NCI-H2227 (cell line): ENCODE data around the gene ITGAE.
"Not testable (repeated sequence)": the region's sequence is repeated elsewhere in the genome, so short reads cannot be mapped to it uniquely, and the experiment has no call there.

Experiments
- DNase-seq: peaks from one replicate; lab custom pipeline; 2025; ENCODE audit not compliant: unreplicated experiment; lab: John Stamatoyannopoulos, UW

The ITGAE gene

GRCh38 chr17:3800362-3801271 is at the start of gene ITGAE:
Gene ITGAE (minus strand): TSS chr17:3801188. CDS start chr17:3801144, 44 bp downstream.
- no peak for DNase-seq

- no peak for DNase-seq
Measured at GRCh38 chr17:3848229-3848835, 47.3 kb upstream of the ITGAE start.

DNA sequence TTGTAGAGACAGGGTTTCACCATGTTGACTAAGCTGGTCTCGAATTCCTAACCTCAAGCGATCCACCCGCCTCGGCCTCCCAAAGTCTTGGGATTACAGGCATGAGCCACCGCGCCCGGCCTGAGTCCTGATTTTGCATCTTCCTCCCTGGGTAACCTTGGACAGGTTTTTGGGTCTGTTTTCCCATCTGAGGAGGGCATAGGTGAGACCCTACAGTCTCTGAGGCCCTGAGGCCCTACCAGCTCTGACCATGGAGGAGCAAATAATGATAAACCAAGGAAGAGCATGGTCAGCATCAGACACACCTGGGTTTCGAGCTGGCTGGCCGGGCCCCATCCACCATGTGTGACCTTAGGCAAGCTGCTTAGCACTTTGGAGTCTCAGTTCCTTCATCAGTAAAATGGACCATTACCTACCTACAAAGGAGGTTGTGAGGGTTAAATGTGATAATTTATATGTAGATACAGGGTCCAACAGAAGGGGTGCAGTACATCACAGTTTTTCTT is 46.2 kb upstream of the ITGAE start:
- no peak for DNase-seq

DNA sequence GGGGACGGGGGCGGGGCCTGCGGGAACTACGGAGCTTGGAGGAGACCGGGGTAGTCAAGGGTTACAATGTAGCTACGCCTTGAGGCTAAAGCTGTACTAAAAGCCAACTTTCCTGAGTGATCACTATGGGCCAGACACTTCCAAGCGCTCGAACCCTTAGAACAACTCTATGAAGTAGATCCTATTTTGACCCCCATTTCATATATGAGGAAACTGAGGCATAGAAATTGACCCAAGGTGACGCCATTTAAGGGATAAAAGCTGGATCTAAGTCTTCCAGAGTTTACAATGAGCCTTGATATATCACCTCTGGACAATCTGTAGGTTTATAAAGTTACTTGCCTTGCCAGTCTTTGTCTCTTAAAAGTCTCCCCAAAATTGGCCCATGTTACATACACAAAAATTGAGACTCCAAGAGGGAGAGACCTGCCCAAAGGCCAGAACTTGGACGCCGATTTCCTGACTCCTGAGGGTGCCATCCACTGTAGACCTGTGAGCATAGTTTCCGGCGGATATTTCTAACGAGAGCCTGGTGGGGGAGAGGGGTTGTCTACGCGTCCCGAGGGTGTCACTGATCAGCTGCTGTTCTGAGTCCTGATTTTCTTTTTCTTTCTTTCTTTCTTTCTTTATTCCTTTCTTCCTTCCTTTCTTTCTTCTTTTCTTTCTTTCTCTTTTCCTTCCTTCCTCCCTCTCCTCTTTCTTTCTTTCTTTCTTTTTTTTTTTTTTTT is 45.6 kb upstream of the ITGAE start:
- no peak for DNase-seq

DNA sequence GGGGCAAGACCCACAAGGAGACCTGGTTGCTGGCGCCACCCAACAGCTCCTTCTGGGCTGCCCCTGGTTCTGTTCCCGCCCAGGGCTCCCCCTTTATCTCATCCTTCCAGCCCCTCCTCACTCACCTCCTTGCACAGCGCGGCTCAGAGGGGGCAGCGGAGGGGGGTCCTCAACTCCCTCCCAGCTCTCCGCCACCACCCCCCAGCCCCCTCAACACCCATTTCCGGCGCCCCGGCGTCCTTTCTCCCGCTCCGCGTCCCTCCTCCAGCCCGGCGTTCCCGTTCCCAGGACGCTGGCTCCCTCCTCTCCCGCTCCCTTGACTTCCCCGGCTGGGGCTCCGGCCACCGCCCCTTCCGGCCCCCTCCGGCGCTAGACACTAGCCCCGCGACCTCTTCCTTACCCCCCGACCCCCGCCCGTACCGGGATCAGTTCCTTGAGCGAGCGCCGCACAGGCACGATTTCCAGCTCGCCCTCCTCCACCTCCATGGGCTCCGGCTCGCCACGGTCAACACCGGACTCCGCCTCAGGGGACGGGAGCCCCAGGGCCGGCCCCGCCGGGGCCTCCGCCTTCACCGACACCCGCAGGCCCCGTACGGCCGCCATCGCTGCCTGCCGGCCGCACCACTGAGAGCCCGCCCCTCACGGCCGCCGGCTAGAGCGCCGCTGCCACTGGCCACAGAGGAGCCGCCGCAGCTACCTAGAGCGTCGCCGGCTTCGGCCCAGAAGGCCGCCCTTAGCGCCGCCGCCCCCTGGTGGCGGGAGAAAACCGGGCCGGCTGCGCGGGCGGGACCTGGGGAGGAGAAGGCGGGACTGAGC is 44.8 kb upstream of the ITGAE start, which contains the start of gene NCBP3:
TSS of gene NCBP3 (minus strand) at position 626 of the 816 bp plus-strand sequence. CDS start at position 603, 23 bp downstream.
- DNase-seq: peak; percentile 94

- peak; percentile 27 for DNase-seq
Measured at GRCh38 chr17:3845291-3845620, 44.3 kb upstream of the ITGAE start.

GRCh38 chr17:3844556-3844955 is 43.6 kb upstream of the ITGAE start:
- DNase-seq: not testable (repeated sequence)

DNA sequence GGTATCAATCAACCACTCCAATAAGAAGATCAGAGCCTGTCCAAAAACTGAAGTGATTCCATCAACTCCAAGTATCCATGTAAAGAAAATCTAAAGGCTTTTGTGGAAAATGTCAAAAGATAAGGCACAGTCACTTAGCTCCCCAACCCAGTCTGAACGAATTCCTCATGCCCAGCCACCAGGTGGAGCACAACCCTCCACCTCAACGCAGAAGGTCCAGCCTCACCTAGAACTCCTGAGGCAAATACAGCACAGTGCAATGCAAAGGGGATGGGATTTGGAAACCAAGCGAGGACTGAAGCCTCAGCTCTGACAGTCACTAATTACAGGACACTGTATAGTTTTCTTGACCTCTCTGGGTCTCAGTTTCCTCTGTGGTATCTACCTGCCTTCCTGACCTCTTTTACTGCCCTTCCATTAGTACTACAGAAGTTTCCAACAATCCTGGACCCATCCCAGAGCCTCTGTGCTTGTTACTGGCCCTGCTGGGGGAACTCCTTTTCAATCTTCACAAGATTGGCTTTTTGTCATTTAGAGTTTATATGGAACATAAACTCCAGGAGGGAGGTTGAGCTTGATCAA is 43.0 kb upstream of the ITGAE start:
- peak; percentile 15 for DNase-seq

DNA sequence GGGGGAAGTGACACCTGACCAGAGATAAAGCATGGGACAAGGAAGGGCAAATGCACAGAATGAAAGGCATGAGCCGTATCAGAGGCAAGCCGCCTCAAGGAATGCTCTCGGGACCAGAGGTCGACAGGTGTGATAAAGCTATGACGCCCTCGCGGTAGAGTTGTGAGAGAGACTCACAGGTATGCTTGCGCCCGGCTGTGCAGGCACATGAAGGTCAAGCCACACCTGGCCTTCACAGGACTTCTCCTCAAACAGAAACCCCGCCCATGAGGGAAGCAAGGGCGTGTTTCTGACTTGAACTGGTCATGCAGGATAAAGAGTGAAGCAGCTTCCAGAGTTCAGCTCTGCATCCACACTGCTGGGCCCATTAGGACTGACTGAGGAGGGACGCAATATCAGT is 37.2 kb upstream of the ITGAE start:
- DNase-seq: no peak

DNA sequence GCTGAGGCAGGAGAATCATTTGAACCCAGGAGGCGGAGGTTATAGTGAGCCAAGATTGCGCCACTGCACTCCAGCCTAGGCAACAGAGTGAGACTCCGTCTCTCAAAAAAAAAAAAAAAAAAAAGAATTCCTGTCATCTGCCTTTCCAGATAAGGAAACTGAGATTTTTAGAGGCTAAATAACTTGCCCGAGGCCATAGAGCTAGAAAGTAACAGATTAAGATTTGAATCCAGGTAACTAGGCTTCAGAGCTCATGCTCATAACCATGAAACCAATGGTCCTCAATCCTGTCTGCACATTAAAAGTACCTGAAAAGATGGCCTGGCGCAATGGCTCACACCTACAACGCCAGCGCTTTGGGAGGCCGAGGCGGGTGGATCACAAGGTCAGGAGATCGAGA is 35.6 kb upstream of the ITGAE start:
- no peak for DNase-seq

DNA sequence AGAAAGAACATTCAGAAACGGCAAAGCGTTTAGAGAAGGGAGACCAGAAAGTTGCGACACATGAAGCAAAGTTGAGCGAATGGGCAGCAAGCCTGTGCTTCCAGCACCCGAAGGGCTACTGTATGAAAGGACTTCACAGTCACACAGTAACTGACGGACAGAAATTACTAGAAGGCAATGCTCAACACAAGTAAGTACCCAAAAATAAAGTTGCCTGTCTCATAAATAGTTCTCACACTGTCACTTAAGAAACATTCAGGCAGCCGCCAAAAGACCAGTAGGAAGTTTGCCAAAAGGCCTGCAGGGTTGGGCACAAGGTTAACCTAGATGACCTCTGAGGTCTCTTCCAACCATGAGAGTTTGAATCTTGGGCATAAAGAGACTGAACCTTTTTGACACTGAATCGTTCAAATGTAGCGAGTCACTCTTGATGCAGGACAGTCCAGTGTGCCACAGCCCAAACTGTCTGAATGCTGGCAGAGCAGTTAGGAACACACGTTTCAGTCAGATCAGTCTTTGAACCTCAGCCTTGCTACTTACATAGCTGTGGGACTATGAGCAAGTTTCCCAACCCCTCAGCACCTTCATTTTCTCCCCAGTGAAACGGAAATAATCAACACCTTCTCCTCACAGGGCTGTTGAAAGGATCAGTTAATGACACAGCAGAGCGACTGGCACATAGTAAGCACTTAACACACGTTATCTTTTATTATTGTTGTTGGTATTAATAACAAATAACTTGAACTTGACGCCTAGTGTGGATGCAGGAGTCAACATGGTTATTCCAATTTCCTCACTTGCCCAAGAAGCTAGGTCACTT is 34.6 kb upstream of the ITGAE start:
- DNase-seq: no peak

GRCh38 chr17:3834811-3835210 is 33.8 kb upstream of the ITGAE start:
- no peak for DNase-seq

DNA sequence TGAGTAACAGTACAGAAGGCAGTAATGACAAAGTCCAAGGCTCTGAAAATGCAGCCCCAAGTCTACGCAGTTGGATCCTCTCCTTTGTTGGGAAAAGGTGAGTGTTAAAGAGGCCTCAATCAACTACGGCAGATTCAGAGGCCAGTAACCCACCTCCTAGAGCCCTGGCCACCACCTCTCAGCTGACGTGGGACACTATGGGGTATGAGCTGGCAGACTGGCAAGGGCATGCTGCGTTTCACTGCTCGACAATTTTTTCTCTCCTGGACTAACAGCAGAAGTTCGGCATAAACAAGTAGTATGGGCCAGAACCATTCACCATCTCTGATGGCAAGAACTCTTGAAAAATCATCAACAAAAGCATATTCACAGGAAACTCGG is 27.9 kb upstream of the ITGAE start:
- no peak for DNase-seq

- no peak for DNase-seq
Measured at GRCh38 chr17:3828151-3828851, 27.3 kb upstream of the ITGAE start.

DNA sequence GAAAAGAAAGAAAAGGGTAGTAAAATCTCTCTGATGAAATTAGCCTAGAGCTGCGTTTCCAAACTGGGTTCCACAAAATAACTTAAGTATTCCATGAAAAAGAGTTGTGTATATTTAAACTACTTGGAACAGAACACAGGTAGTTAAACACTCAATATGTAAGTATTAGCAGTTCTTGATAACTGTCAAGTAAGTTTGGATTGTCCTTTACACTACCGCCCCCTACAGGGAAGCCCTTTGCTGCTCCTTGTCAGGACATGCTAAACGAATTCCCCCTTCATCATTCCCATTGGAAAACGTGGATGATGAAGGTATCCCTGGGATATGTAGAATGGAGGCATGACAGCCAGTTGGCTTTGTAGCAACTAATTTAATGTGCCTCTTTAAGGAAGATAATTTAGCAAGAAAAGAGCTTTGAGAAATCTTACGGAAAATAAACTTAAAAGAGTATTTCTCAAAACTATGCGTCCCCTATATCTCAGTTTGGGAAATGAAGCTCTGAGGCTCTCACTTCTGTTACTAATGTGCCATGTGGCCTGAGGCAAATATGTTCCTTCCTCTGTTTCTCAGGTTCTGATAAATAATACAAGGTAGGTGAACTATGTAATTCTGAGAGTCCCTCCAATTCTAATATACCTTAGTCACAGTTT is 26.3 kb upstream of the ITGAE start:
- peak; percentile 36 for DNase-seq

DNA sequence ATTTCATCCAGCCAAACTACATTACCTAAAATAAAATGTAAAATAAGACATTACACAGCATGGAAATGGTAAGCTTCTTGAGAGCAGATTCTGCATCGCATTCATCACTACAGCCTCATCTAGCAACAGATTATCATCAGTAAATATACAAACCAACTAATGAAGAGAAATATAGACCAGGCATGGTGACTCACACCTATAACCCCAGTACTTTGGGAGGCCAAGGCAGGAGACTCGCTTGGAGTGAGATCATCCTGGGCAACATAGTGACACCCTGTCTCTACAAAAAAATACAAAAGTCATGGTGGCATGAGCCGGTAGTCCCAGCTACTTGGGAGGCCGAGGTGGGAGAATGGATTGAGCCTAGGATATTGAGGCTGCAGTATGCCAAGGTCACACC is 25.2 kb upstream of the ITGAE start:
- no peak for DNase-seq

DNA sequence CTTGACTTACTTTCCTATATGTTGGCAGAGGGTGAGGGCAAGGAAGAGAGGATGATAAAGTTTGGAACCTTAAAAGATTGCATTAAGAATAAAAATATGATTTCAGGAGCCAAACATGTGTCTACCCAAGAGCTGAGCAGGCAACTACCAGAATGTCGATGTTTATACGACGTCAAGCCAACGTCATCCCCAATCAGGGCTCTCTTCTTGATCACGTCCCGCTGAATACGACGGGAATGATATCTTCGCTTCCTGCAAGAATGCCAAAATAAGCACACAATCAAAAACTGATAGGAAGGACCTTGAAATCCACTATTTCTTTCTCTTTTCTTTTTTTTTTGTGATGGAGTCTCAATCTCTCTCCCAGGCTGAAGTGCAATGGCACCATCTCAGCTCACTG is 20.1 kb upstream of the ITGAE start:
- DNase-seq: no peak

DNA sequence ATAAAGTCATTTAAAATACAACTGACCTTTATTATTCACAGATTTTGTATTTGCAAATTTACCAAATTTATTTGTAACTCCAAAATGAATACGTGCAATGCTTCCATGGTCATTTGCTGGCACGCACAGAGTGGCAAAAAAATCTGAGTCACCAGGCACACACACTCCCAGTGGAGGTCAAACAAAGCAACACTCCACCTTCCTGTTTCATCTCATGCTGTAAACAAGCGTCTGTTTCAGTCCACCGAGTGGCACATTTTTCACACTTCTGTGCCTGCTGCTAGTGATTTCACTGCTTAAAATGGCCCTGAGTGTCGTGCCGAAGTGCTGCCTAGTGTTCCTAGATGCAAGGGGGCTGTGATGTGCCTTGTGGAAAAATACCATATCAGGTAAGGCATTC is 17.8 kb upstream of the ITGAE start:
- DNase-seq: no peak
